Measurements from ENCODE around the gene SERPINF2. TPM values are rescaled to one million over a fixed set of nuclear protein-coding genes. Genes with fewer than 3 reads are reported as not detected.
A peak's percentile ranks its signal among the peaks of the same experiment; 100 is the strongest.
"Not testable (repeated sequence)": the region's sequence is repeated elsewhere in the genome, so short reads cannot be mapped to it uniquely, and the experiment has no call there.

Gene SERPINF2
- total RNA-seq, 3 donors from 2014 or later, result 18.4 to 30.1 (median 21.3) TPM

- Histone ChIP-seq H3K4me3 (peak overlapping the region in 1 of 3 donors; percentile 34), H3K4me1 (peaks cover 0 to 7% of the 10 kb centered on the region in 2 donors), H3K27ac (peak overlapping the region; percentile 29 to 80), H3K27me3 (no peaks in the 10 kb centered on the region), H3K9me3 (no peaks in the 10 kb centered on the region), H3K36me3 (no peaks in the 10 kb centered on the region)
- intact Hi-C loops (cut with DNase I; ENCODE audit: low total_unique reads), result no loop called here
- TF ChIP-seq POLR2AphosphoS5 (IDR thresholded peaks at IDR 0.05) (peak in 1 of 3 donors; percentile 2), POLR2A (IDR thresholded peaks at IDR 0.05) (no peak)
- TF ChIP-seq, protein P1, sequence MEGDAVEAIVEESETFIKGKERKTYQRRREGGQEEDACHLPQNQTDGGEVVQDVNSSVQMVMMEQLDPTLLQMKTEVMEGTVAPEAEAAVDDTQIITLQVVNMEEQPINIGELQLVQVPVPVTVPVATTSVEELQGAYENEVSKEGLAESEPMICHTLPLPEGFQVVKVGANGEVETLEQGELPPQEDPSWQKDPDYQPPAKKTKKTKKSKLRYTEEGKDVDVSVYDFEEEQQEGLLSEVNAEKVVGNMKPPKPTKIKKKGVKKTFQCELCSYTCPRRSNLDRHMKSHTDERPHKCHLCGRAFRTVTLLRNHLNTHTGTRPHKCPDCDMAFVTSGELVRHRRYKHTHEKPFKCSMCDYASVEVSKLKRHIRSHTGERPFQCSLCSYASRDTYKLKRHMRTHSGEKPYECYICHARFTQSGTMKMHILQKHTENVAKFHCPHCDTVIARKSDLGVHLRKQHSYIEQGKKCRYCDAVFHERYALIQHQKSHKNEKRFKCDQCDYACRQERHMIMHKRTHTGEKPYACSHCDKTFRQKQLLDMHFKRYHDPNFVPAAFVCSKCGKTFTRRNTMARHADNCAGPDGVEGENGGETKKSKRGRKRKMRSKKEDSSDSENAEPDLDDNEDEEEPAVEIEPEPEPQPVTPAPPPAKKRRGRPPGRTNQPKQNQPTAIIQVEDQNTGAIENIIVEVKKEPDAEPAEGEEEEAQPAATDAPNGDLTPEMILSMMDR (IDR thresholded peaks at IDR 0.05), result no peak
- no peak for DNase-seq (ENCODE audit: low spot score in 2 of 2)
Measured at GRCh38 chr17:1736348-1737281, 6.1 kb upstream of the SERPINF2 start.

GRCh38 chr17:1737531-1738291, 5.0 kb upstream of the SERPINF2 start:
- H3K9me3 ChIP-seq, result no peaks in the 10 kb centered on the region
- H3K36me3 ChIP-seq, result no peaks in the 10 kb centered on the region
- peaks cover 0 to 7% of the 10 kb centered on the region in 2 donors for H3K4me1 ChIP-seq
- intact Hi-C loops (cut with DNase I; ENCODE audit: low total_unique reads), result no loop called here
- no peaks in the 10 kb centered on the region for H3K27me3 ChIP-seq
- H3K27ac ChIP-seq, result peak overlapping the region in 1 of 2 donors; percentile 80
- TF ChIP-seq, protein P1 (IDR thresholded peaks at IDR 0.05), result no peak
- no peak for TF ChIP-seq POLR2A (IDR thresholded peaks at IDR 0.05)
- TF ChIP-seq POLR2AphosphoS5 (IDR thresholded peaks at IDR 0.05), result no peak
- no peak for DNase-seq (ENCODE audit: low spot score in 2 of 2)
- H3K4me3 ChIP-seq, result no peak overlapping the region

GRCh38 chr17:1741899-1742298, 772 bp upstream of the SERPINF2 start:
- H3K27ac ChIP-seq; H3K4me3 ChIP-seq; H3K9me3 ChIP-seq; H3K27me3 ChIP-seq; H3K36me3 ChIP-seq; DNase-seq (ENCODE audit: low spot score in 2 of 2); H3K4me1 ChIP-seq; intact Hi-C loops (cut with DNase I; ENCODE audit: low total_unique reads): not testable (repeated sequence)

GRCh38 chr17:1743088-1743439, 393 bp downstream of the SERPINF2 start:
- no peak for DNase-seq (ENCODE audit: low spot score in 2 of 2)
- no peak for TF ChIP-seq POLR2A (IDR thresholded peaks at IDR 0.05)
- TF ChIP-seq, protein P1 (IDR thresholded peaks at IDR 0.05), result no peak
- TF ChIP-seq POLR2AphosphoS5 (IDR thresholded peaks at IDR 0.05), result no peak
- intact Hi-C loops (cut with DNase I; ENCODE audit: low total_unique reads), result no loop called here
- no peaks in the 10 kb centered on the region for H3K9me3 ChIP-seq
- H3K27ac ChIP-seq, result peak overlapping the region; percentile 42 to 69
- H3K36me3 ChIP-seq, result no peaks in the 10 kb centered on the region
- no peaks in the 10 kb centered on the region for H3K27me3 ChIP-seq
- H3K4me1 ChIP-seq, result peaks cover 0 to 4% of the 10 kb centered on the region in 2 donors
- no peak overlapping the region for H3K4me3 ChIP-seq

- H3K36me3 ChIP-seq, result no peaks in the 10 kb centered on the region
- DNase-seq (ENCODE audit: low spot score in 2 of 2), result no peak
- H3K27ac ChIP-seq, result peak overlapping the region; percentile 62 to 84
- intact Hi-C loops (cut with DNase I; ENCODE audit: low total_unique reads), result no loop called here
- peaks cover 0 to 4% of the 10 kb centered on the region in 2 donors for H3K4me1 ChIP-seq
- no peaks in the 10 kb centered on the region for H3K27me3 ChIP-seq
- no peaks in the 10 kb centered on the region for H3K9me3 ChIP-seq
- H3K4me3 ChIP-seq, result peak overlapping the region in 2 of 3 donors; percentile 25 to 49
- TF ChIP-seq POLR2A (IDR thresholded peaks at IDR 0.05) (no peak), POLR2AphosphoS5 (IDR thresholded peaks at IDR 0.05) (peak; percentile 16 to 34 (median 27))
Measured at GRCh38 chr17:1744551-1745512, 2.2 kb downstream of the SERPINF2 start.

All from breast epithelium (tissue), 4 donors.